ENCODE measurements around the gene PRSS36. TPM values are rescaled to one million over a fixed set of nuclear protein-coding genes. Genes with fewer than 3 reads are reported as not detected.

Gene PRSS36
- polyA plus RNA-seq, 3 donors, result 0.78 to 1.6 (median 1.6) TPM

DNA sequence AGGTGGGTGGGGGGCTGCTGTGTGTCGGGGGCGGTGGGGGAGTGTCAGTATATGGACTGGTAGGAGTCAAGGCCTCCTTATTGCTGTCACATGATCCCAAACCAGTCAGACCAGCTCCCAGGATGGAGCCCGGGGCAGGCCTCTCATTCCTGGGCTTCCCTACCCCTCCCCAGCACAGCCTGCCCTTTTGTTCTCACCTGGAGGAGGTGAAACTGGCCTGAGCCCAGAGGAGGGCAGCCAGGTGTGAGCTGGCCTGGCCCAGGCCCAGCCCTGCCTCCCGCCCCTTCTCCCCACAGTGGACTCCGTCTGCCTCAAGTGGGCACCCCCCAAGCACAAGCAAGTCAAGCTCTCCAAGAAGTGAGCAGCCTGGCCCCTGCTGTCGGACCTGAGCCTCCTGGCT is 19.0 kb downstream of the PRSS36 start:
- DNase-seq (ENCODE audit: extremely low read depth in 1 of 11, low read depth in 9 of 11, low spot score in 4 of 11), result no peak

DNA sequence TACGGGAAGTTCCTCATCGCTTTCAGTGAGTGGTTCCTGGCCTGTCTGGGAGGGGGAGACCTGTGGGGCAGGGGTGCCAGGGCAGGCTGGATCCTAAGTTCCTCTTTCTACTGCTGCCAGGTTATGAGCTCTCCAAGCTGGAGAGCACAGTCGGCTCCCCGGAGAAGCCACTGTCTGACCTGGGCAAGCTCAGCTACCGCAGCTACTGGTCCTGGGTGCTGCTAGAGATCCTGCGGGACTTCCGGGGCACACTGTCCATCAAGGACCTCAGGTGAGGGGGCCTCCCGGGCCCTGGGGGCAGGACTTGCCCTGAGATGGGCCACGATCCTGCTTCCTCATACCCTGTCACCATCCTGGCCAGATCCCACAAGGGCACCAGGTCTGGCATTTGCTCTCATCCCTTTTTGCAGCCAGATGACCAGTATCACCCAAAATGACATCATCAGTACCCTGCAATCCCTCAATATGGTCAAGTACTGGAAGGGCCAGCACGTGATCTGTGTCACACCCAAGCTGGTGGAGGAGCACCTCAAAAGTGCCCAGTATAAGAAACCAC is 19.5 kb downstream of the PRSS36 start:
- DNase-seq (ENCODE audit: extremely low read depth in 1 of 11, low read depth in 9 of 11, low spot score in 4 of 11), result no peak

DNA sequence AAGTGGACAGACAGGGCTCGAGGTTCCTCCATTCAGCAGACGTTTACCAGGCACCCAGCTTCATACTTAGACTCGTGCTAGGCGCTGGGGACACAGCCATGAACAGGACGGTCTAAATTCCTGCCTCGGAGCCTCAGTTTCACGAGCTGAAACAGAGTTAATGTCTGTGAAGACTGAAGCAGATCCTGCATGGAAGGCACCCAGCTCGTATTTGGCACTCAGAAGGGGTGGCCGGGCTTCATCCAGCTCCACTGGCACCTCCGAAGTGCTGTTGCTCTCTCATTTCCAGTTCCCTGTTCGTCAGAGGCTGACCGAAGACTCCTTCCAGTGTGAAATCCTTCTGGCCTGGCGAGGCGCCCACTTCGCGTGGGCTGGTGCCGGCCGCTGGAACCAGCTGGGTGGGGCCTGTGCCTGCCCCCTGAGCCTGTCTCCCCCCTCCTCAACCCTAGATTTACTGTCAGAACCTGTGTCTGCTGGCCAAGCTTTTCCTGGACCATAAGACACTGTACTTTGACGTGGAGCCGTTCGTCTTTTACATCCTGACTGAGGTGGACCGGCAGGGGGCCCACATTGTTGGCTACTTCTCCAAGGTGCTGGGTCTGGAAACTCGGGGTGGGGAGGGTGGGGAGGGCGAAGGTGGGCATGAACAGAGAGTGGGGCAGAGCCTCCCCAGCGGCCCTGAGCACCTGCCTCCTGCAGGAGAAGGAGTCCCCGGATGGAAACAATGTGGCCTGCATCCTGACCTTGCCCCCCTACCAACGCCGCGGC is 20.1 kb downstream of the PRSS36 start:
- DNase-seq (ENCODE audit: extremely low read depth in 1 of 11, low read depth in 9 of 11, low spot score in 4 of 11), result no peak

DNA sequence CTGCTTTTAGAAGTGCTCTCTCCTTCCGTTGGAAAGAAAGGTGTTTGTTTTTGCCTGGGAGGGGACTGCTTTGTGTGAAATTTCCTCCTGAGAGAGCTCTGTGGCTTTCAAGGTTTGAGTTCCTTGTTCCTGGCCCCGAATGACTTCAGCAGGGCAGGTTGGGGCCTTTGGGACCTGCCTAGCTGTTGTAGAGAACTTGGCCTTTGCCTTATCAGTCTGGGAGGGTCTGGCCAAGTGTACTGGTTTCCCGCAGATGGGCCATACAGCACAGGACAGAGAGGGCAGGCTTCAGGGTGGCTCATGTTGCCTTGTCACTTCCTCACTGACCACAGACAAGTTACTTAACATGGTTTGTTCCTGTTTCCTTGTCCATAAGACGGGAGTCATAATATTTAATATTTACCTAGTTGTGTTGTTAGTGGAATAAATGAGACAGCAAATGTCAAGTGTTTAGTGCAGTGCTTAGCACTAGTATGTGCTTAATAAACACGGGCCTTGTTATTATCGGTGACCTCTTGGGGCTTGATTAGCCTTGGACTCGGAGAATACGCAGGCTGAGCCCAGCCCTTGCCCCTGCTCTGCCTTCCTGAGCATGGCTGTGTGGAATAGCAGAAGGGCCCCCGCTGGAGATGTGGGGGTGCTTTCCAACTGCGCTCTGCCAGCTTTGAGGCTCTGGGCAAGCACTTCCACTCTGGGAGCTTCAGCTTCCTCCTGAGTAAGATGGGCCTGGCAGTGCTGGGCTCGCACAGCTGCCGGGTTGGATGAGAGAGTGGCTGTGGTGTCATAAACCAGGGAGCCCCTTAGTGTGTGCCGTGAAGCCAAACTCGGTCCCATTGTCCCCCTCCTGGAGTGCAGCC is 20.9 kb downstream of the PRSS36 start:
- DNase-seq (ENCODE audit: extremely low read depth in 1 of 11, low read depth in 9 of 11, low spot score in 4 of 11), result no peak

DNA sequence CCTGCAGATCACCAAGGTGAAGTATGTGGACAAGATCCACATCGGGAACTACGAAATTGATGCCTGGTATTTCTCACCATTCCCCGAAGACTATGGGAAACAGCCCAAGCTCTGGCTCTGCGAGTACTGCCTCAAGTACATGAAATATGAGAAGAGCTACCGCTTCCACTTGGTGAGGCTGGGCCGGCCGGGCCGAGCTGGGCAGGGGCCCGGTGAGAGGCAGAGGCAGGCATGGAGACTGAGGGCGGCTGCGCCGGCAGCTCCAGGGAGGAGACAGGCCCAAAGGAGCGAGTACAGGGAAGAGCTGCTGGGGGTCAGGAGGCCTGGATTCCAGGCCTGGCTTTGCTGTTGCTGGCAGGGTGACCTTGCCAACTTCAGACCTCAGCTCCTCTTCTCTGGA is 22.7 kb downstream of the PRSS36 start:
- DNase-seq (ENCODE audit: extremely low read depth in 1 of 11, low read depth in 9 of 11, low spot score in 4 of 11), result no peak

DNA sequence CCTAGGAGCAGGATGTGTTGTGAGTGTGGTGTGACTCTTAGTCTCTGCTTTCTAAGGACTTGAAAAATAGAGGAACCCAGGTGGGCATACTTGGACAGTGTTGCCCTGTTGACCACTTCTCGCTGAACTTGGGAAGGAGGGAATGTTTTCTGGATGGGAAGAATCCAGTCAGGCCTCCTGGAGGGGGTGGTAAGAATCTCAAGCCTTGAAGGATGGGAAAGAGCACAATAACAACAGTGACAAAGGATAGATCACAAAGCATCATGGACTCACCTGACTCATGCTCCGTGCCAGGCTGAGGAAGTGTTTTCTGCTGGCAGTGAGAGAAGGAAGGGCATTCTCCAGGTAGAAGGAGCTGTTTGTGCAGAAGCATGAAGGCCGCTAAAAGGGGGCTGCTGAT is 24.0 kb downstream of the PRSS36 start:
- DNase-seq (ENCODE audit: extremely low read depth in 1 of 11, low read depth in 9 of 11, low spot score in 4 of 11), result no peak

DNA sequence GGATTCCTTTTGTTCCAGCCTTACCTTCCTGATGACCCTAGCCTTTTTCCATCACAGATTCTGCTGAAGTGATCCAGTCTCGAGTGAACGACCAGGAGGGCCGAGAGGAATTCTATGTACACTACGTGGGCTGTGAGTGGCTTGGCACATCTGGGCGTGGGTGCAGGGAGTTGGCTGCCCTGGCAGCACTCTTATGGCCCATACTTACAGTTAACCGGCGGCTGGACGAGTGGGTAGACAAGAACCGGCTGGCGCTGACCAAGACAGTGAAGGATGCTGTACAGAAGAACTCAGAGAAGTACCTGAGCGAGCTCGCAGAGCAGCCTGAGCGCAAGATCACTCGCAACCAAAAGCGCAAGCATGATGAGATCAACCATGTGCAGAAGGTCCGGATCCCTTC is 29.7 kb downstream of the PRSS36 start:
- DNase-seq (ENCODE audit: extremely low read depth in 1 of 11, low read depth in 9 of 11, low spot score in 4 of 11), result no peak

DNA sequence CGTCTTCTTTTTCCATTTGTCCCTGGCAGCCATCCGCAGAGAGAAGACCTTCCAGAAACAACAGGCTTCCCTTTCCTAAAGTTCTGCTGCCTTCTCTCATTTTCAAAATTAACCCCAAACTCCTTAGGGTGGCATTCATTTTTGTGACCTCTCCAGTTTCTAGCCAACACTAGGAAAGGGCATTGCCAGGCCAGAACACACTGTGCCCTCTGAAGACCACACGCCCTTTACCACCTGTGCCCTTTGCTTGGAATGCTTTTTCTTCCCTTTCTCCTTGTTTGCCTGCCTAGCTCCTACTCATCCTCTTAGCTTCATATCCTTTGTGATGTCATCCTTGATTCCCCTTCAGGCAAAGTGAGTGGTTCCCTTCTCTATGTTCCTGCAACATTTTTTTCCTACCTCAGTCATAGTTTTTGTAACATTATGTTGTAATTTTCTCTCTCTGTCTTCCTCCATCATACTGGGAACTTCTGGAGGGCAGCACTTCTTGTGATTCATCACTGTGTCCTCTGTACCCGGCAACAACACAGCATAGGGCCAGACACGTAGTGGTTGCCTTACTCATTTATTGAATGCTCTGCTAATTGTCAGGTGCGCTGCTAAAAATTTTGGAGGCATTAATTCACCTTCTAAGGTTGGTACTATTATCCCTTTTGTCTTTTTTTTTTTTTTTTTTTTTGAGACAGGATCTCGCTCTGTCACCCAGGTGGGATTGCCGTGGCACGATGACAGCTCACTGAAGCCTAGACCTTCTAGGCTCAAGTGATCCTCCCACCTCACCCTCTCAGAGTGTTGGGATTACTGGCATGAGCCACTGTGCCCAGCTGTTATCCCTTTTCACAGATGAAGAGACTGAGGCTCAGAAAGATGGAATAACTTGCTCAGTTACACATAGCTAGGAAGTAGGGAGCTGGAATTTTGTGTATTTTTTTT is 31.4 kb downstream of the PRSS36 start:
- no peak for DNase-seq (ENCODE audit: extremely low read depth in 1 of 11, low read depth in 9 of 11, low spot score in 4 of 11)

DNA sequence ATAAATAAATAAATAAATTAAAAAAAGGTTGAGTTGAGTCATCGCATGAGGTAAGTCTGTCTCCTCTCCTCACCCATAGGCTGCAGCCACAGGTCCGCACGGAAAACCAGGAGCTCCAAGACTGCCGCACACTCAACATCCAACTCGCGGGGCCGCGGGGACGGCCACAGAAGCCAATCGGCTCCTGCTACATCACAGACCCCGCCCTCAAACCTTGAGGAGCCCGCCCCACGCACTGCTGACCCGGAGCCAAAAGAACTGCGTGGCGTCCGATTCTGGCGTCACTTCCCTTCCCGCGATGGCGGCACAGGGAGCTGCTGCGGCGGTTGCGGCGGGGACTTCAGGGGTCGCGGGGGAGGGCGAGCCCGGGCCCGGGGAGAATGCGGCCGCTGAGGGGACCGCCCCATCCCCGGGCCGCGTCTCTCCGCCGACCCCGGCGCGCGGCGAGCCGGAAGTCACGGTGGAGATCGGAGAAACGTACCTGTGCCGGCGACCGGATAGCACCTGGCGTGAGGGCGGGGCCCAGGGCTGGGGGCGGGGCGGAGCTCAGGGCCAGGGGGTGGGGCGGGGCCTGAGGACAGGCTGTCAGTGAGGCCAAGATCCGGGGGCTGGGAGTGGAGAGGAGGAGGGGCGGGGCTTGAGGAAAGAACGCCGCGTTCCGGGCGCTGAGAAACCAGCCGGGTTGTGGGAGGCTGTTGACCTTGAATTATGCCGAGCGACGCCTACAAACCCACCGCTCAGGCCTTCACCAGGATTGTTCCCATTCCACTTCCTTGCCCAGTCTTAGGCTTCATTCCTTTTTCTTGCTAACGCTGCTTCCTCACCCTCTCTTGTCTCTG is 32.3 kb downstream of the PRSS36 start, which contains the start of gene KAT8:
KAT8 (plus strand) TSS at position 281 of the 839 bp plus-strand sequence; CDS start at position 299, 18 bp downstream.
- DNase-seq (ENCODE audit: extremely low read depth in 1 of 11, low read depth in 9 of 11, low spot score in 4 of 11), result peak; percentile 89 to 98 (median 96)

DNA sequence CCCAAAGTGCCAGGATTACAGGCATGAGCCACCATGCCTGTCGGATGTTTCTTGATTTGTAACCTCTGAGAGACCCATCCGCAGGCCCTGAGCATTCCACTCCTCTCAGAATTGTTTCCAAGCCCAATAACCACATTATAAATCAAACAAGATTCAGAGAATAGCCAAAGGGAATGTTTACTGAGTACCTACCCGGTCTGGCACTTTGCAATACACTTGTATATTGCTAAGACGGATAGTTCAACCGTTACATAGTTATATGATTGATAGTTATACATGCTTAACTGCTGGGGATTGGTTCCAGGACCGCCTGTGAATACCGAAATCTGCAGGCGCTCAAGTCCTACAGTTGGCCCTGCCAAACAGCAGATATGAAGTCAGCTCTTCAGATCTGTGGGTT is 35.4 kb downstream of the PRSS36 start:
- DNase-seq (ENCODE audit: extremely low read depth in 1 of 11, low read depth in 9 of 11, low spot score in 4 of 11), result no peak

DNA sequence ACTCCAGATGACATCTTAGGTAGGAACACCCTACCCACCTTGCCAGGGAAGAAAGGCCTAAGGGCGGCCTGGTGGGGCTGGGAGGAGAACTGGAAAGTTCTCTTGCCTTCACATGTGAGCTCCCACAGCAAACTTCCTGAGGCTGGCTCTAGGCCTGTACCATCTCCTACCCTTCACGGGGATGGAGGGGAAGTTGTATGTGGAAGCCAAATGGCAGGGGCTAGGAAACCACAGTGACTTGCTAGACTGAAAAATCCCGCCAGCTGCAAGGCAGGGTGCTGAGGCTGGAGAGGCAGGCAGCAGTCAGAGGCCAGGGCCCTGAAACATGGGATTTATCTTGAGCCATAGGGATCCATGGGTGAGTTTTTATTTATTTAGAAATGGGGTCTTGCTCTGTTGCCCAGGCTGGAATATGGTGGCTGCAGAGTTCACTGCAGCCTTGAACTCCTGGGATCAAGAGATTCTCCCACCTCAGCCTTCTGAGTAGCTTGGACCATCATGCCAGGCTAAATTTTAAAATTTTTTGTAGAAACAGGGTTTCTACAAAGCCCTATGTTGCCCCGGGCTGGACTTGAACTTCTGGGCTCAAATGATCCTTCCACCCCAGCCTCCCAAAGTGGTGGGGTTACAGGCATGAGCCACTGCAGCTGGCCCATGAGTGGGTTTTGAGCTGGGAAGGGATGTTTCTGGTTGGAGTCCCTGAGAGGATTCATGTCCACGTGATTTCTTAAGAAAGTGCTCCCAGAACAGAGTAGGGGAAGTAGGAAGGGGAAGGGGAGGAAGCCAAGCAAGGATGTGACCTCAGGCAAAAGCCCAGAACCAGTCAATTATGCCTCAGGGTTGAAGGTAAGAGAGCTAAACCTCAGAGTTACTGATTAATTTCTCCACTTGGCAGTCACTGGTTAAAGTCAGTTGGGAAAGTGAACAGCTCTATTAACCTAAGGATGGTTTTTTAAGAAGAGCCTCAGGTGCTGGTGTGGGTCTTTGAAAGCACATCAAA is 36.4 kb downstream of the PRSS36 start:
- no peak for DNase-seq (ENCODE audit: extremely low read depth in 1 of 11, low read depth in 9 of 11, low spot score in 4 of 11)

DNA sequence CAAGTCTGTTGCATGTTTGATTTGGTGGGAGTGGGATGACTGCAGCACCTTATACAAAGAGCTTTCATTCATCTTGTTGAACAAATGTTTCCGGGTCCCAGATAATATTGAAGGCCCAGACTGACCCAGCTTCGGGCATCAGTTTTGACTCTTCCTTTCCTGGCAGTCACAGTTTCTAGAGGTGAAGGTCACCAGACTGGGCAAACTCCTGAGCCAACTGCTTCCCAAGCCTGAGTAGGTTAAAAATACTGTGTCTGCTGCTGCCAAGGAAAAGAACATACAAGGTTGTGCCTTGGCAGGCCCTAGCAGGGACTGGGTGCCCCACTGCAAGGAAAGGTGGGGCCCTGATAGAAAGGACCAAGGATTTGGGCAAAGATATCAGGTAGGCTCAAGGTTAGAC is 37.2 kb downstream of the PRSS36 start:
- no peak for DNase-seq (ENCODE audit: extremely low read depth in 1 of 11, low read depth in 9 of 11, low spot score in 4 of 11)

DNA sequence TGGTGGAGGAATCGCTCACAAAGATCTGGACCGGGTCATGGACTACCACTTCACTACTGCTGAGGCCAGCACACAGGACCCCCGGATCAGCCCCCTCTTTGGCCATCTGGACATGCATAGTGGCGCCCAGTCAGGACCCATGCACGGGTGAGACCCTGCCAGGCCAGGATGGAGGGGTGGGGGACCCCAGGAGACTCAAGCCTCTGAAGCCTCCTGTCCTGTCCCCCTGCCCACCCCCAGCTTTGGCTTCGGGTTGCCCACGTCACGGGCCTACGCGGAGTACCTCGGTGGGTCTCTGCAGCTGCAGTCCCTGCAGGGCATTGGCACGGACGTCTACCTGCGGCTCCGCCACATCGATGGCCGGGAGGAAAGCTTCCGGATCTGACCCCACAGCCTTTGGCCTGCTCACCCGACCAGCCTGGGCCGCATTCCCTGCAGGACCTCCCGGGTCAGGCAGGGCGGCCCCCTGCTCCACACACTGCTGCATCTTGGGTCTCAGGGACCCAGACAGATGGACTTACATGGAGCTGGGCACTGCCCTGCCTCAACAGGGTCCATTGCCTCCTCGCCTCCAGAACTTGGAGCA is 37.9 kb downstream of the PRSS36 start:
- DNase-seq (ENCODE audit: extremely low read depth in 1 of 11, low read depth in 9 of 11, low spot score in 4 of 11), result no peak

DNA sequence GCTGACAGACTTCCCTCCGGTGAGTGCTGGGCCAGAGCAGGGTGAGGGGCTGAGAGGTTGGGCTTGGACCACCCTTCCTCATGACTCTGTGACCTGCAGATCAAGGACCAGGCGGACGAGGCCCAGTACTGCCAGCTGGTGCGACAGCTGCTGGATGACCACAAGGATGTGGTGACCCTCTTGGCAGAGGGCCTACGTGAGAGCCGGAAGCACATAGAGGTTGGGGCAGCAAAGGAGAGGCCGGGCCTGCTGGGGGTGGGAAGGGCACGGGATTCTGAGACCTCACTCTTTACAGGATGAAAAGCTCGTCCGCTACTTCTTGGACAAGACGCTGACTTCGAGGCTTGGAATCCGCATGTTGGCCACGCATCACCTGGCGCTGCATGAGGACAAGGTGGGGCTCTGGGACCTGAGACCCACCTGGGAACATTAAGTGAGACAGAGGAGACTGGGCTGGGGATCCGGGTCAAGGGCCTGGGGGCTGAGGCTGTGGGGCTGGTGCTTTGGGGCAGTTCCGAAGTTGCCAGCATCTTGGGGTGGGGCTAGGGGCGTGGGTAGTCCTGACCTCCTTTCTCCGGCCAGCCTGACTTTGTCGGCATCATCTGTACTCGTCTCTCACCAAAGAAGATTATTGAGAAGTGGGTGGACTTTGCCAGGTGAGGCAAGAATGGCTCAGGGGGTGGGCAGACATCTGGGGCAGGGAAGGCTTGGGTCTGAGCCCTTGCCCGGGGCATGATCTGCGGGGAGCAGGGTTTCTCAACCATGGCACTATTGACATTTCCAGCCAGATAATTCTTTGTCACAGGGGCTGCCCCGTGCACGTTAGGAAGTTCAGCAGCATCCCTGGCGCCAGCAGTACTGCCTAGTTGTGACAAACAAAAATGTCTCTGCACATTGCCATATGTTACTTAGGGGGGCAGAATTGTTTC is 39.5 kb downstream of the PRSS36 start:
- DNase-seq (ENCODE audit: extremely low read depth in 1 of 11, low read depth in 9 of 11, low spot score in 4 of 11), result no peak

DNA sequence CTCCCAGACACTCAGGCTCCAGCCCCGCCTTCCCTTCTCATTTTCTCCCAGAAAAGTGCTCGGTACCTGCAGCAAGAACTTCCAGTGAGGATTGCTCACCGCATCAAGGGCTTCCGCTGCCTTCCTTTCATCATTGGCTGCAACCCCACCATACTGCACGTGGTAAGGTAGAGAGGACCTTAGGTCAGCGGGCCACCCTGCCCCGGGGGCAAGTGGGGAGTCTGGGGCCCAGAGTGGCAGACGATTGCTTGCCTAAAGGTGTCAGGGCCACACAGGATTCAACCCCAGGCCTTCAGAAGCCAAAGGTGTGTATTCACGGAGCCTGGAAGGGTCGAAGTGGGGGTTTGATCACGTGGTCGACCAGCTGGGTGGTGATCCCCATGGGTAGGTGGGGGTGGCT is 40.2 kb downstream of the PRSS36 start:
- DNase-seq (ENCODE audit: extremely low read depth in 1 of 11, low read depth in 9 of 11, low spot score in 4 of 11), result no peak
